C4-2B (cell line): ENCODE measurements around the gene CSTPP1.

Source experiments
- CTCF ChIP-seq: fragments of 450-650 bp; conservative IDR thresholded peaks from 2 replicates; pipeline ENCODE4 v1.5.1; 2017; ENCODE audit warnings: mild to moderate bottlenecking
- ZFX ChIP-seq: fragments of 450-650 bp; IDR thresholded peaks from 2 replicates; pipeline ENCODE4 v1.6.1; 2017

- TF ChIP-seq CTCF (no peak), ZFX (no peak)
Observed at GRCh38 chr11:47148270-47148669, 211.7 kb downstream of the CSTPP1 start.
